GM12874 (cell line): ENCODE measurements around the gene SLC2A10.

Experiments used
- TF ChIP-seq, protein P1 (sequence below): IDR thresholded peaks from 2 replicates; pipeline ENCODE4 v1.5.1; 2011; ENCODE audit warnings: low read depth, mild to moderate bottlenecking, control low read depth, low read length, moderate library complexity; ENCODE audit not compliant: insufficient read depth

The SLC2A10 gene

DNA sequence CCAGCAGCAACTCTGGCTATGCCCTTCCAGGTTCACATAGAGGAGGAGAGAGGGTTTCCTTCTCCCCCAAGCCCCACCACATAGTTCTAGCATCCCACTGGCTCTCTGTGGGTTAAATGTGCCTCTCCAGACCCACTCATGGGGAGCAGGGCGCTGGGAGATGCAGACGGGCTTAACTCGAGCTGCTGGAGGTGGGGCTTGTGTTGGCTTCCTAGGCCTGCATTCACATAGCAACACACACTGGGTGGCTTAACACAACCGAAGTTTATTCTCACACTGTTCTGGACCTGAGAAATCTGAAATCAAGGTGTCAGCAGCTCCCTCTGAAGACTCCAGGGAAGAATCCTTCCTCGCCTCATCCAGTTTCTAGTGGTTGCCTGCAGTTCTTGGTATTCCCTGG lies 33.6 kb downstream of the SLC2A10 start:
- TF ChIP-seq, protein P1, sequence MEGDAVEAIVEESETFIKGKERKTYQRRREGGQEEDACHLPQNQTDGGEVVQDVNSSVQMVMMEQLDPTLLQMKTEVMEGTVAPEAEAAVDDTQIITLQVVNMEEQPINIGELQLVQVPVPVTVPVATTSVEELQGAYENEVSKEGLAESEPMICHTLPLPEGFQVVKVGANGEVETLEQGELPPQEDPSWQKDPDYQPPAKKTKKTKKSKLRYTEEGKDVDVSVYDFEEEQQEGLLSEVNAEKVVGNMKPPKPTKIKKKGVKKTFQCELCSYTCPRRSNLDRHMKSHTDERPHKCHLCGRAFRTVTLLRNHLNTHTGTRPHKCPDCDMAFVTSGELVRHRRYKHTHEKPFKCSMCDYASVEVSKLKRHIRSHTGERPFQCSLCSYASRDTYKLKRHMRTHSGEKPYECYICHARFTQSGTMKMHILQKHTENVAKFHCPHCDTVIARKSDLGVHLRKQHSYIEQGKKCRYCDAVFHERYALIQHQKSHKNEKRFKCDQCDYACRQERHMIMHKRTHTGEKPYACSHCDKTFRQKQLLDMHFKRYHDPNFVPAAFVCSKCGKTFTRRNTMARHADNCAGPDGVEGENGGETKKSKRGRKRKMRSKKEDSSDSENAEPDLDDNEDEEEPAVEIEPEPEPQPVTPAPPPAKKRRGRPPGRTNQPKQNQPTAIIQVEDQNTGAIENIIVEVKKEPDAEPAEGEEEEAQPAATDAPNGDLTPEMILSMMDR: no peak

DNA sequence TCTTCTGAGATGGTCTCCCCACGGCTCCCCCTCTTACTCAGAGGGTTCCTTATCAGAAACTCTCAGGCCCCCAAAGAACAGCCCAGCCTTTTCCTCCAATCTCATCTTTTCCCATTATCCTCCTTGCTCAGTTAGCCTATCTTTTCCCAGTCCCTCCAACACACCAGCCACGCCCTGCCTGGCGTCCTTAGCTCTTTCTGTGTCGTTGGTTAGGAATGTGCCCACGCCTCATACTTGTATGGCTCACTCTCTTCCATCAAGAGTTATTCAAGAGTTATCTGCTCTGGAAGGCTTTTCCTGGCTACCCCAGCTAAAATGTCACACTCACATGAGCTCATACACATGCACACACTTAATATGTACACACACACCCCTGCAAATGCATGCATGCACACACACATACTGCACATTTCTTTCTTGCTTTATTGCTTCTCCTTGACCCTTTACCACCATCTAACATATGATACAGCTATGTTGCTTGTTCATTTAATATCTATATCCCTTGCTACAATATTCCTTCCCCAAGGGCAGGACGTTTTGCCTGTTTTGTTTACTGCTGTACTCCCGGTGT lies 37.6 kb downstream of the SLC2A10 start:
- TF ChIP-seq, protein P1: no peak

DNA sequence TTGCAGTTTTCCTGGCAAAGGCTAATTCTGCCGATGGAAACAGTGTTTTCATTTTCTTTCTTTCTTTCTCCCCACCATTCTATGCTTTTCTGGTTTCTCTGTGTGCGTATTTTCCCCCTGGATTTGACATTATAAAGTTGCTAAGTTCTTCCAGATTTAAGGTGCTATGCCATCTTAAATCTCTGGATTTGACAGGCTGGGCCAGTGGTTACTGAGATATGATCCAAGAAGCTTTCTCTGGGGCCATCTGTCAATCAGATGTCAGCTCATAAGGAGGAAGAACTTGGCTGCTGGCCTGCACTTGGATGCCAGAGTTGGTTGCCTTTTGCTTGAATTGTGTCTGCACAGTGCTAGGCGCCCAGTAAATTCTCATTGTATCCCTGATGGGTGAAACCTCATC lies 39.7 kb downstream of the SLC2A10 start:
- TF ChIP-seq, protein P1: no peak

DNA sequence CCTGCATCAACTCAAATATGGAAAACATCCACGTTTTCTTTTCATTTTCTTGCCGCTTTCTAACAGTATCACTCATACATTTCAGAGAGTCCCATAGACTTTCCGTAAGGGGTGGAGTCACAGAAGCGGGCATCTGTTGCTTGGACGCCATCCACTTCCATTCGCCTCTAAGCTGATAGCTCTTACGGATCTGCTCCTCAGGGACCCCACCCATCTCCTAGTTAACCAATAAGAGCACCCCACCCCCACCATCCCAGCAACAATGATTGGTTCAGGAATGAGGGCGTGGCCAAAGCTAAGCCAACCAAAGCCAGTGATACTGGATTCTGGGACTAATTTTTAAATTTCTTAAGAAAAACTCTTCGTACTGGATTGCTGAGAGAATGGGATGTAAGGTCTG lies 42.4 kb downstream of the SLC2A10 start:
- TF ChIP-seq, protein P1: no peak

DNA sequence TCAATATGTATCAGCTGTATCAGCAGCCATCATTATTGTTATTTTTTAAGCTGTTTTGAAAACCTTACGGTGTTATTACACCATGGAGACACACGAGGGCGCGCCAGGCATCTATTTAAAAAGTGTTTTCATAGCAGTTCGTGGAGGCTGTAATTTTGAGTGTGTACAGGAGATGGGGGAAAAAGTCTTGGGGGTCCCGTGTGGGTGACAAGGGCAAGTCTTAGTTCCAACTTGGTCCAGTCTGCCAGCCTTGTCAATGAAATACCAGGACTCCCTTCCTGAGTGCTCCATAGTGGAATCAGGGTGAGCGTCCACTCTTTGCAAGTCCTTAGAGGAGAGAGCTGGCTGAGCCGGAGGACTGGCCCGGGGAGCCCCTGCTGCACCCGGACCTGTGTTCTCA lies 43.3 kb downstream of the SLC2A10 start:
- TF ChIP-seq, protein P1: peak; percentile 59; the same call in 1 of the 2 replicates

DNA sequence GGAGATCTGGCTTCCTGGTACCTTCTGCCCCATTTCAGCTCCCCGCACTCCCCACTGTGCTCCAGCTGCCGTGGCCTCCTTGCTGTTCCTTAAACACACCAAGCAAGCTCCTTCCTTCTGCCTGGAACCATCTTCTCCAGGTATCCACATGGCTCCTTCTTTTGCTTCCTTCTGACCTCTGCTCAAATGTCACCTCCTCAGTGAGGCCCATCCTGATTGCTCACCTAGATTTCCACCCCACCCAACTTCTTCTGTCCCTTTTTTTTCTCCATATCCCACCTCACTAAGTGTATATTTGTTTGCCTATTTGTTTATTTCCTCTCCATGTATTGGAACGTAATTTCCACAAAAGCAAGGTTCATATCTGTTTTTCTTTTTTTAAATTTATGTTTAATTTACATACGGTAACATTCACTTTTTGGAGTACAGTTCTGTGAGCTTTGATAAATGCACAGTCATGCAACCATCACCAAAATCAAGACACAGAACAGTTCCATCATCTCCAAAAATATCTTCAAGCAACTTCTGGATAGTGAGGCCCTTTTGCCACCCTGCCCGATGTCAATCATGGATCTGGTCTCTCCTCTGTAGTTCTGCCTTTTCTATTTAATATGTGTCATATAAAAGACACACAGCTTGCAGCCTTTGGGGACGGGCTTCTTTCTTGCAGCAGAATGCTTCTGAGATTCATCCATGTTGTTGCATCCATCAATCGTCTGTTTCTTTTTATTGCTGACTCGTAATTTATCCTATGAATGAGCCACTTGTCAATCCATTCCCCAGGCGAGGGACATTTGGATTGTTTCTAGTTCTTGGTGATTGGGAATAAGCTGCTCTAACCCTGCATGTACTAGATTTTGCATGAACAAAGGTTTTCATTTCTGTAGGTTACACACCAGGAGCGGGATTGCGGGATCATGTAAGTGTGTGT lies 46.3 kb downstream of the SLC2A10 start:
- TF ChIP-seq, protein P1: no peak

DNA sequence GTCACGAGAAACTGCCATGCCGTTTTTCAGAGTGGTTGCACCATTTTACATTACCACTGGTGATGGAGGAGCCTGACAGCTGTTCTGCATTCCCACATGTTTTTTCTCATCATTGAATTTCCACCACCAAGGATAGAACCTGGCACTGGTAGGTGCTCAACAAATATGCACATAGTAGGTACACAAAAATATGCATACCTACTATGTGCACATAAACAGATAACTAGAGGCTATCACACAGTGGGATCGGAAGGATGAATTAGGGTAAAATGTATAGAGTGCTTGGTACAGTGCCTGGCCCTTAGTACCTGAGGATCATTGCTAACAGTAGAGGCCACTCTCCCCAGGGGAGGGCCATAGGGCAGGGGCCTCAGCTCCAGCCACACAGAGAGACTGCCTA lies 47.0 kb downstream of the SLC2A10 start:
- TF ChIP-seq, protein P1: no peak
